CD4-positive, alpha-beta T cell (primary cell): ENCODE measurements around the gene NR1H4. TPM values are rescaled to one million over a fixed set of nuclear protein-coding genes. Genes with fewer than 3 reads are reported as not detected.

Experiments used
- ATAC-seq: fragments of 200-7000 bp; cut with Tn5 transposase; one replicate; pipeline ENCODE4 v1.10.0; 2022; ENCODE audit warnings: mild to moderate bottlenecking; ENCODE audit not compliant: poor library complexity
- CTCF ChIA-PET: fragments of 350-600 bp; sonication (Branson Sonifier 250); formaldehyde crosslinking; loops from one replicate; lab custom pipeline; 2021; ENCODE audit warnings: antibody characterized with exemption, inconsistent platforms; lab: Charles Lee
- POLR2A ChIA-PET: fragments of 350-600 bp; sonication (Branson Sonifier 250); formaldehyde crosslinking; loops from one replicate; lab custom pipeline; 2021; ENCODE audit warnings: antibody characterized with exemption, inconsistent platforms; lab: Charles Lee
- DNase-seq, 14 experiments: peaks; one replicate each; pipeline ENCODE4 v3.0.0-alpha.2; 2013 to 2020; ENCODE audit warnings: mixed read lengths in 2 of 14
- H3K27ac ChIP-seq, 2 donors: one replicate each; pipeline versions ENCODE4 v1.5.1 to v1.7.0; 2013; ENCODE audit warnings: low read length in 2 of 2, low read depth in 1 of 2, mild to moderate bottlenecking in 1 of 2
- H3K27me3 ChIP-seq, 2 experiments: 1 replicate in 1 of 2; 2 replicates in 1 of 2; pipeline versions ENCODE4 v1.6.1 to v1.7.0; 2013; ENCODE audit warnings: low read length in 2 of 2, control low read depth in 1 of 2, mild to moderate bottlenecking in 1 of 2, moderate library complexity in 1 of 2; ENCODE audit not compliant: insufficient read depth in 2 of 2, control insufficient read depth in 1 of 2
- H3K36me3 ChIP-seq: one replicate; pipeline ENCODE4 v1.6.1; 2013; ENCODE audit warnings: low read length, control low read depth; ENCODE audit not compliant: insufficient read depth
- H3K4me1 ChIP-seq: one replicate; pipeline ENCODE4 v1.6.1; 2013; ENCODE audit warnings: low read length, control low read depth; ENCODE audit not compliant: insufficient read depth
- H3K4me3 ChIP-seq: one replicate; pipeline ENCODE4 v1.5.1; 2013; ENCODE audit warnings: mild to moderate bottlenecking, low read length, moderate library complexity
- H3K9me3 ChIP-seq, 2 experiments: 1 replicate in 1 of 2; 2 replicates in 1 of 2; pipeline versions ENCODE4 v1.6.1 to v1.7.0; 2013; ENCODE audit warnings: low read length in 2 of 2, mild to moderate bottlenecking in 2 of 2, control low read depth in 1 of 2, moderate library complexity in 1 of 2; ENCODE audit not compliant: control insufficient read depth in 1 of 2, insufficient read depth in 1 of 2
- H3K27ac Mint-ChIP-seq: one replicate; pipeline ENCODE4 v1.8.0; 2020; ENCODE audit warnings: mixed read lengths
- H3K27me3 Mint-ChIP-seq: one replicate; pipeline ENCODE4 v1.8.0; 2021; ENCODE audit warnings: mixed read lengths
- H3K36me3 Mint-ChIP-seq: one replicate; pipeline ENCODE4 v1.8.0; 2021; ENCODE audit warnings: low read depth, mixed read lengths
- H3K4me1 Mint-ChIP-seq: one replicate; pipeline ENCODE4 v1.8.0; 2021; ENCODE audit warnings: low read depth, mixed read lengths
- H3K4me3 Mint-ChIP-seq: one replicate; pipeline ENCODE4 v1.8.0; 2020; ENCODE audit warnings: mild to moderate bottlenecking, mixed read lengths
- H3K9me3 Mint-ChIP-seq: one replicate; pipeline ENCODE4 v1.8.0; 2020; ENCODE audit warnings: mixed read lengths
- CTCF ChIP-seq: fragments of 200-600 bp; IDR thresholded peaks from one replicate; pipeline ENCODE4 v1.8.0; 2022; ENCODE audit warnings: antibody characterized with exemption, mild to moderate bottlenecking
- intact Hi-C, 2 experiments: fragments of 100-400 bp; cut with DNase I in 1 of 2; cut with micrococcal nuclease in 1 of 2; formaldehyde crosslinking; loops; one replicate each; pipeline versions ENCODE4 v1.15.1 to v1.9.0; 2023 to 2025; cut with DNase I, micrococcal nuclease
- total RNA-seq, 174 experiments: library from RNA in 2 of 174; stranded (reverse) in 2 of 174; gene quantifications; one replicate each; pipeline ENCODE4 v1.2.3 and lab custom pipeline; 2021 to 2026

The NR1H4 gene
- total RNA-seq, 2 experiments from 2014 or later, result not detected

- H3K36me3 ChIP-seq, result no peaks in the 10 kb centered on the region
- H3K27me3 Mint-ChIP-seq, result peaks cover 19% of the 10 kb centered on the region
- POLR2A ChIA-PET, result no interaction called here
- intact Hi-C loops, result no loop called here
- no peak overlapping the region for H3K4me3 ChIP-seq
- H3K9me3 ChIP-seq, result no peaks in the 10 kb centered on the region
- no peaks in the 10 kb centered on the region for H3K4me1 ChIP-seq
- no peak overlapping the region for H3K27ac ChIP-seq
- no peaks in the 10 kb centered on the region for H3K9me3 Mint-ChIP-seq
- CTCF ChIA-PET, result no interaction called here
- no peaks in the 10 kb centered on the region for H3K27me3 ChIP-seq
- H3K4me3 Mint-ChIP-seq, result no peak overlapping the region
- H3K27ac Mint-ChIP-seq, result no peak overlapping the region
- H3K36me3 Mint-ChIP-seq, result no peaks in the 10 kb centered on the region
- H3K4me1 Mint-ChIP-seq, result no peaks in the 10 kb centered on the region
- no peak for TF ChIP-seq CTCF
- DNase-seq (no peak), ATAC-seq (no peak)
These were observed 951 bp downstream of the NR1H4 start for GRCh38 chr12:100474617-100475016.

DNA sequence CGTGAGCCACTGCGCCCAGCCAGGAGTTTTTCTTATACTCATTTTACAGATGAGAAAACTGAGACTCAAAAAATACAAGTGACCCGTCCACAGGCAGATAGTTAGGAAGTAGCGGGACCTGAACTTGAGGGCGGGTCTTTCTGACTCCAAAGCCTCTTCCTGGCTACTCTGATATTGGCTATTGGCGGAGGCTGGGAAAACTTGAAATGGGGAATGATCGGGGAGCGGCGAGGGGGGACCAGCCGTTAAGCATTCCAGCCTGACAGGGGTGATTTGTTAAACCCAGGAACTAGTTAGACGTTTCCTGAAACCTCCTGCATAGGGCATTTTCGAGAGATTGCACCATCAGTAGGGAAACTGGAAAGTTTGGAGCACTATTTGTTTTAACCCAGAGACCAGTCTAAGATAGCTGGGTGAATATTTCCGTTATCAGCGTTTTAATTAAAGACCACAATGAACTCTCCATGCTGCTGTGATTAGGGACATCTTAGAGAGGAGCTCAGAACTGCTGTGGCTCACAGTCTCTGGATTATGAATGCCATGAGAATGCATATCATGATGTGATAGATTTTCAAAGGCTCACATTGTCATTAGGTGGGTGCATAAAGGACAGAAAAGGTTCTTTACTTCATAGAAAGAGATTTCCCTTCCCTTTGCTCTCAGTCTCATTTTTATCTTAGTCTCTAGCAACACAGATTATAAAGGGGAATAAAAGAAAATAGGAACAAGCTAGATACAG is 2.5 kb downstream of the NR1H4 start:
- ChIA-PET POLR2A (no interaction called here), CTCF (no interaction called here)
- H3K4me3 ChIP-seq, result no peak overlapping the region
- no peak for DNase-seq
- Mint-ChIP-seq H3K4me3 (no peak overlapping the region), H3K27ac (no peak overlapping the region), H3K9me3 (no peaks in the 10 kb centered on the region), H3K27me3 (peaks cover 20% of the 10 kb centered on the region), H3K36me3 (no peaks in the 10 kb centered on the region), H3K4me1 (no peaks in the 10 kb centered on the region)
- TF ChIP-seq CTCF, result no peak
- no peaks in the 10 kb centered on the region for H3K4me1 ChIP-seq
- no peak for ATAC-seq
- intact Hi-C loops, result no loop called here
- H3K9me3 ChIP-seq, result no peaks in the 10 kb centered on the region
- no peak overlapping the region for H3K27ac ChIP-seq
- H3K27me3 ChIP-seq, result no peaks in the 10 kb centered on the region
- H3K36me3 ChIP-seq, result no peaks in the 10 kb centered on the region

- Histone ChIP-seq H3K9me3 (no peaks in the 10 kb centered on the region), H3K4me3 (no peak overlapping the region), H3K4me1 (no peaks in the 10 kb centered on the region), H3K27ac (no peak overlapping the region), H3K36me3 (no peaks in the 10 kb centered on the region), H3K27me3 (no peaks in the 10 kb centered on the region)
- intact Hi-C loops, result no loop called here
- H3K27ac Mint-ChIP-seq, result no peak overlapping the region
- H3K36me3 Mint-ChIP-seq, result no peaks in the 10 kb centered on the region
- no peaks in the 10 kb centered on the region for H3K4me1 Mint-ChIP-seq
- no peaks in the 10 kb centered on the region for H3K9me3 Mint-ChIP-seq
- ChIA-PET CTCF (no interaction called here), POLR2A (no interaction called here)
- TF ChIP-seq CTCF, result no peak
- no peak for ATAC-seq
- peaks cover 15% of the 10 kb centered on the region for H3K27me3 Mint-ChIP-seq
- no peak overlapping the region for H3K4me3 Mint-ChIP-seq
- DNase-seq, result no peak
These were observed 7.4 kb downstream of the NR1H4 start for GRCh38 chr12:100481021-100481420.
